Small intestine (tissue), 7 donors: ENCODE results near the gene TENT4A. TPM values are rescaled to one million over a fixed set of nuclear protein-coding genes. Genes with fewer than 3 reads are reported as not detected.

Source experiments
- DNase-seq, 2 donors: peaks; one replicate each; pipeline versions ENCODE4 v3.0.0 to v3.0.0-alpha.2; 2013
- FAIRE-seq: peaks from 2 replicates; lab custom pipeline; 2012; peaks lifted over from hg19 to GRCh38; lab: Jason Lieb, UNC
- H3K27ac ChIP-seq, 3 donors: one replicate each; pipeline ENCODE4 v1.5.1; 2013; ENCODE audit warnings: low read length in 2 of 3, mild to moderate bottlenecking in 2 of 3, control low read depth in 1 of 3, inconsistent platforms in 1 of 3, low read depth in 1 of 3, moderate library complexity in 1 of 3
- H3K27me3 ChIP-seq, 3 donors: one replicate each; pipeline ENCODE4 v1.6.1; 2013; ENCODE audit warnings: low read length in 3 of 3, inconsistent platforms in 1 of 3; ENCODE audit not compliant: control insufficient read depth in 3 of 3, insufficient read depth in 3 of 3
- H3K36me3 ChIP-seq, 3 donors: one replicate each; pipeline ENCODE4 v1.6.1; 2013; ENCODE audit warnings: low read length in 3 of 3, inconsistent platforms in 1 of 3, low read depth in 1 of 3, mild to moderate bottlenecking in 1 of 3, moderate library complexity in 1 of 3; ENCODE audit not compliant: control insufficient read depth in 3 of 3, insufficient read depth in 2 of 3
- H3K4me1 ChIP-seq, 3 donors: one replicate each; pipeline ENCODE4 v1.6.1; 2013; ENCODE audit warnings: low read length in 2 of 3, inconsistent platforms in 1 of 3, low read depth in 1 of 3, mild to moderate bottlenecking in 1 of 3, moderate library complexity in 1 of 3; ENCODE audit not compliant: control insufficient read depth in 3 of 3, insufficient read depth in 2 of 3
- H3K4me3 ChIP-seq, 3 donors: one replicate each; pipeline ENCODE4 v1.5.1; 2013; ENCODE audit warnings: low read length in 3 of 3, control low read depth in 1 of 3, inconsistent platforms in 1 of 3, low read depth in 1 of 3, mild to moderate bottlenecking in 1 of 3, moderate library complexity in 1 of 3
- H3K9me3 ChIP-seq, 2 donors: one replicate each; pipeline ENCODE4 v1.6.1; 2013; ENCODE audit warnings: low read depth in 1 of 2, low read length in 1 of 2; ENCODE audit not compliant: control insufficient read depth in 2 of 2, insufficient read depth in 1 of 2
- WGBS, 3 donors: extraction: QIAGEN DNeasy Blood & Tissue Kit; methylation state at CpG; one replicate each; pipeline ENCODE4 v1.1.7; 2013; 5-methylcytosine and 5-hydroxymethylcytosine counted together
- polyA plus RNA-seq, 4 donors: library from polyadenylated mRNA; stranded (reverse) in 3 of 4; unstranded in 1 of 4; fragments of 200-250 nt in 3 of 4; fragments of 120-200 nt in 1 of 4; gene quantifications; one replicate each; pipeline versions ENCODE4 v1.2.1 to v1.2.3, GENCODE V29; 2013
- donor health status: healthy with polysubstance abuse.
- donor health status: control.
- donor health status: control.
- donor health status: Bipolar disorder and iron deficiency.
- donor health status: healthy.

TENT4A gene
- polyA plus RNA-seq, 4 donors, result 8.6 to 19.0 (median 11.2) TPM

GRCh38 chr5:6749026-6749716, 35.9 kb downstream of the TENT4A start:
- H3K36me3 ChIP-seq, result peaks cover 19 to 67% (median 27%) of the 10 kb centered on the region in 3 donors
- peaks cover 0 to 3% (median 0%) of the 10 kb centered on the region in 3 donors for H3K4me1 ChIP-seq
- H3K4me3 ChIP-seq, result no peak overlapping the region
- no peak overlapping the region for H3K27ac ChIP-seq
- WGBS, 3 donors, result 94 to 95% (median 94%) methylated on average over 22 of the region's 22 CpGs
- FAIRE-seq (no peak), DNase-seq (no peak)
- no peaks in the 10 kb centered on the region for H3K9me3 ChIP-seq
- H3K27me3 ChIP-seq, result no peaks in the 10 kb centered on the region

- Histone ChIP-seq H3K27me3 (no peaks in the 10 kb centered on the region), H3K4me3 (no peak overlapping the region), H3K36me3 (peaks cover 23 to 71% (median 29%) of the 10 kb centered on the region in 3 donors), H3K27ac (no peak overlapping the region), H3K9me3 (no peaks in the 10 kb centered on the region), H3K4me1 (peaks cover 0 to 2% (median 0%) of the 10 kb centered on the region in 3 donors)
- 87 to 94% (median 91%) methylated on average over 23 of the region's 23 CpGs for WGBS, 3 donors
- DNase-seq, result no peak
- no peak for FAIRE-seq
These were observed 37.1 kb downstream of the TENT4A start for GRCh38 chr5:6750142-6750840.

- Histone ChIP-seq H3K4me3 (no peak overlapping the region), H3K4me1 (no peaks in the 10 kb centered on the region), H3K36me3 (peaks cover 27 to 74% (median 29%) of the 10 kb centered on the region in 3 donors), H3K27ac (no peak overlapping the region), H3K9me3 (no peaks in the 10 kb centered on the region), H3K27me3 (no peaks in the 10 kb centered on the region)
- FAIRE-seq, result no peak
- no peak for DNase-seq
- WGBS, 3 donors, result 91 to 92% (median 91%) methylated on average over 18 of the region's 18 CpGs
These were observed 37.9 kb downstream of the TENT4A start for GRCh38 chr5:6750951-6751685.

GRCh38 chr5:6752236-6752635, 39.0 kb downstream of the TENT4A start:
- Histone ChIP-seq H3K36me3 (peaks cover 29 to 77% (median 34%) of the 10 kb centered on the region in 3 donors), H3K27ac (no peak overlapping the region), H3K4me1 (no peaks in the 10 kb centered on the region), H3K9me3 (no peaks in the 10 kb centered on the region), H3K27me3 (no peaks in the 10 kb centered on the region), H3K4me3 (no peak overlapping the region)
- FAIRE-seq, result no peak
- DNase-seq, result no peak
- WGBS, 3 donors, result 96 to 99% (median 97%) methylated on average over 12 of the region's 12 CpGs

- Histone ChIP-seq H3K4me3 (no peak overlapping the region), H3K9me3 (no peaks in the 10 kb centered on the region), H3K4me1 (no peaks in the 10 kb centered on the region), H3K27ac (no peak overlapping the region), H3K36me3 (peaks cover 29 to 79% (median 35%) of the 10 kb centered on the region in 3 donors), H3K27me3 (no peaks in the 10 kb centered on the region)
- FAIRE-seq (no peak), DNase-seq (no peak)
- 96 to 98% (median 97%) methylated on average over 11 of the region's 11 CpGs for WGBS, 3 donors
These were observed 39.5 kb downstream of the TENT4A start for GRCh38 chr5:6752782-6753181.

- Histone ChIP-seq H3K9me3 (no peaks in the 10 kb centered on the region), H3K4me3 (no peak overlapping the region), H3K36me3 (peaks cover 29 to 83% (median 35%) of the 10 kb centered on the region in 3 donors), H3K27ac (no peak overlapping the region), H3K4me1 (no peaks in the 10 kb centered on the region), H3K27me3 (no peaks in the 10 kb centered on the region)
- WGBS, 3 donors, result 87 to 98% (median 97%) methylated on average over 11 of the region's 11 CpGs
- DNase-seq (no peak), FAIRE-seq (no peak)
These were observed 40.6 kb downstream of the TENT4A start for GRCh38 chr5:6753851-6754250.

GRCh38 chr5:6754766-6755165, 41.5 kb downstream of the TENT4A start:
- Histone ChIP-seq H3K27ac (no peak overlapping the region), H3K9me3 (no peaks in the 10 kb centered on the region), H3K36me3 (peaks cover 26 to 81% (median 35%) of the 10 kb centered on the region in 3 donors), H3K4me1 (no peaks in the 10 kb centered on the region), H3K27me3 (no peaks in the 10 kb centered on the region), H3K4me3 (no peak overlapping the region)
- FAIRE-seq (no peak), DNase-seq (no peak)
- WGBS, 3 donors, result 95 to 97% (median 96%) methylated on average over 28 to 29 of the region's 29 CpGs

- FAIRE-seq (no peak), DNase-seq (no peak)
- H3K4me1 ChIP-seq, result no peaks in the 10 kb centered on the region
- H3K36me3 ChIP-seq, result peaks cover 23 to 75% (median 29%) of the 10 kb centered on the region in 3 donors
- H3K27ac ChIP-seq, result no peak overlapping the region
- 78 to 92% (median 89%) methylated on average over 12 of the region's 12 CpGs for WGBS, 3 donors
- H3K4me3 ChIP-seq, result no peak overlapping the region
- no peaks in the 10 kb centered on the region for H3K27me3 ChIP-seq
- H3K9me3 ChIP-seq, result no peaks in the 10 kb centered on the region
These were observed 42.3 kb downstream of the TENT4A start for GRCh38 chr5:6755519-6755918.
